CD1c-positive myeloid dendritic cell (primary cell): ENCODE data around the gene CRYGN.

Source experiments
- DNase-seq: peaks from one replicate; pipeline ENCODE4 v3.0.0-alpha.2; 2016; ENCODE audit errors: extremely low spot score

Gene CRYGN

DNA sequence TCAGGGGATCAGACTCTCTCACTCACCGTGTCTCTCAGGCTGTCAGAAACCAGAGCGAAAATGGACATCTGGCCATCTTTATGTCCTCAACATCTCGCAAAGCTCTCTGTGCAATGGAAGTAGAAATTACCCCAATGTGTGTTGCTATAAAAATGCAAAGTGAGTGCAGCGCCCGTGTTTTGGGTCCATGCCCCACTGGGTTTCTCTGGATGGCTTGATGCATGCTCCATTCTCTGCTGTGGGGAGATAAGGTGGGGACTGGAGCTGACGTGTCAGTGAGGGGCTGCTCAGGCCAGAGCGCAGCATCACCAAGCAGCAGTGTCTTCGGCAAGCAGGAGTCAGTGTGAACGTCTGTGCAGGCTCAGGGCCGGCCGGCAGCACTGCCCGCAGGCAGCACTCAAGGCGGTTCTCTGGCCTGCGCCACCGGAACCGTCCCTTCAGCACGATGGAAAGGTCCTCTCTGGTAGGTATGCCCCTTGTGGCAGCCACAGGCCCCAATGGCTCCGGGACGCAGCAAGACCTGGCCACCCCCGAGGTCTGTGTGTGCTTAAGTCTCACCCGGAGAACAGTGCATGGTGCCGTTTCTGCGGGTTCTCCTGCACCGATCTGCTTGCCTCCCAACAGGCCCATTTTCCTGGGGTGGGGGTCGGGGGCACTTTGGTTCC, 60.3 kb downstream of the CRYGN start:
- no peak for DNase-seq

DNA sequence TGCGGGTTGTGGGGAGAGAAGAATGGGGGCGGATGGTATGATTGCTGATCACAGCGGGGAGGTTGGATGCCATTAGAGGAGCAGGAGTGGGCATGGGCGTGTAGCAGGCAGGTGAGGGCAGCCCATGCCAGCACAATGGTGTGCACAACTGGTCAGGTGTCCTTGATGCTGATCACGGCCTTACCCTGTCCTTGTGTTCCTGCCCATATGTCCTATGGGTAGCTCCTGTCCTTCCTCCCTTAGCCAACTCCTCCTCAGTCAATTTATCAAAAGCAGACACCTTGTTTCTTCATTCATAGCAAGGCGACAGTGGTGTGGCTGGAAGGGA, 60.8 kb downstream of the CRYGN start:
- no peak for DNase-seq
